ENCODE data around the gene MFN2.

DNA sequence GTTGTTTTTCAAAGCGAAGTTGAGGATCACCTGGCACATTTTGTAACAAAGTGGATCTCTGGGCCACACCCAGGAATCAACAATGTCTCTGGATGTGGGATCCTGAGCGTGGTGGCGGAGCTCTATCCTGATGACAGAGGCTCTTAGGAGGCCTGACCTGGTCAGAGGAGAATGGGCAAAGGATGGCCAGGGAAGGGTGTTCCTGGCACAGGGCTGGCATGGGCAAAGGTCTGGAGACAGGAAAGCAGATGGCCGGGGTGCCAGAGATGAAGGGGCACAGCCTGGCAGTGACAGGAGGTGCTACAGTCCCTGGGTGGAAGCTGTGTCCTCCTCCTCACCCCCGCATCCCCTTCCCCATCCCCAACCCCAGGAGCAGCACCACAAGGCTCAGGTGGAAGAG, 20.0 kb upstream of the MFN2 start:
- no peak for TF ChIP-seq POLR2A (IDR thresholded peaks at IDR 0.05)
- TF ChIP-seq, protein P1, sequence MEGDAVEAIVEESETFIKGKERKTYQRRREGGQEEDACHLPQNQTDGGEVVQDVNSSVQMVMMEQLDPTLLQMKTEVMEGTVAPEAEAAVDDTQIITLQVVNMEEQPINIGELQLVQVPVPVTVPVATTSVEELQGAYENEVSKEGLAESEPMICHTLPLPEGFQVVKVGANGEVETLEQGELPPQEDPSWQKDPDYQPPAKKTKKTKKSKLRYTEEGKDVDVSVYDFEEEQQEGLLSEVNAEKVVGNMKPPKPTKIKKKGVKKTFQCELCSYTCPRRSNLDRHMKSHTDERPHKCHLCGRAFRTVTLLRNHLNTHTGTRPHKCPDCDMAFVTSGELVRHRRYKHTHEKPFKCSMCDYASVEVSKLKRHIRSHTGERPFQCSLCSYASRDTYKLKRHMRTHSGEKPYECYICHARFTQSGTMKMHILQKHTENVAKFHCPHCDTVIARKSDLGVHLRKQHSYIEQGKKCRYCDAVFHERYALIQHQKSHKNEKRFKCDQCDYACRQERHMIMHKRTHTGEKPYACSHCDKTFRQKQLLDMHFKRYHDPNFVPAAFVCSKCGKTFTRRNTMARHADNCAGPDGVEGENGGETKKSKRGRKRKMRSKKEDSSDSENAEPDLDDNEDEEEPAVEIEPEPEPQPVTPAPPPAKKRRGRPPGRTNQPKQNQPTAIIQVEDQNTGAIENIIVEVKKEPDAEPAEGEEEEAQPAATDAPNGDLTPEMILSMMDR (IDR thresholded peaks at IDR 0.05): no peak

All from testis (tissue), 2 donors.